HCT116 (cell line): Measurements from ENCODE around the gene MYLK3.

ENCODE experiments used
- CEBPB ChIP-seq: IDR thresholded peaks from 2 replicates; pipeline ENCODE4 v1.6.1; 2012; ENCODE audit warnings: low read depth
- EGR1 ChIP-seq: IDR thresholded peaks from 2 replicates; pipeline ENCODE4 v1.6.1; 2012; ENCODE audit warnings: low read depth
- JUND ChIP-seq: IDR thresholded peaks from 2 replicates; pipeline ENCODE4 v1.6.1; 2012
- POLR2A ChIP-seq: IDR thresholded peaks from 2 replicates; pipeline ENCODE4 v1.7.0; 2011; ENCODE audit warnings: borderline replicate concordance; ENCODE audit not compliant: insufficient read depth, insufficient read length; ENCODE audit errors: extremely low read depth
- POLR2AphosphoS5 ChIP-seq: IDR thresholded peaks from 2 replicates; pipeline ENCODE4 v1.6.1; 2011; ENCODE audit warnings: mild to moderate bottlenecking, low read depth, low read length, moderate library complexity
- SRF ChIP-seq: IDR thresholded peaks from 2 replicates; pipeline ENCODE4 v1.6.1; 2012; ENCODE audit warnings: low read depth
- YY1 ChIP-seq: IDR thresholded peaks from 2 replicates; pipeline ENCODE4 v1.6.1; 2011; ENCODE audit warnings: low read length, low read depth, moderate library complexity, mild to moderate bottlenecking; ENCODE audit not compliant: insufficient replicate concordance; ENCODE audit errors: extremely low read depth
- ZFX ChIP-seq: fragments of 450-650 bp; IDR thresholded peaks from 2 replicates; pipeline ENCODE4 v1.6.1; 2017
- ZNF274 ChIP-seq: fragments of 200-500 bp; sonication (Bioruptor generic); IDR thresholded peaks from 2 replicates; pipeline ENCODE4 v1.6.1; 2014; ENCODE audit warnings: mild to moderate bottlenecking, low read depth, low read length, inconsistent platforms
- TF ChIP-seq, protein P1 (sequence below), 3 experiments: fragments of 200-600 bp in 1 of 3; sonication (generic) in 1 of 3; IDR thresholded peaks in 2 of 3; conservative IDR thresholded peaks in 1 of 3; 2 replicates each; pipeline ENCODE4 v1.5.1; 2012 to 2017; ENCODE audit warnings: low read depth in 2 of 3, low read length in 2 of 3, antibody characterized with exemption in 1 of 3, borderline replicate concordance in 1 of 3, control low read depth in 1 of 3, mild to moderate bottlenecking in 1 of 3, mixed read lengths in 1 of 3, mixed run types in 1 of 3, moderate library complexity in 1 of 3; ENCODE audit not compliant: insufficient read depth in 1 of 3
- TF ChIP-seq, protein P2 (sequence below): IDR thresholded peaks from 2 replicates; pipeline ENCODE4 v1.6.1; 2012
- TF ChIP-seq, protein P3 (sequence below): IDR thresholded peaks from 2 replicates; pipeline ENCODE4 v1.6.1; 2011; ENCODE audit warnings: mild to moderate bottlenecking, low read length, moderate library complexity; ENCODE audit not compliant: insufficient replicate concordance; ENCODE audit errors: extremely low read depth

DNA sequence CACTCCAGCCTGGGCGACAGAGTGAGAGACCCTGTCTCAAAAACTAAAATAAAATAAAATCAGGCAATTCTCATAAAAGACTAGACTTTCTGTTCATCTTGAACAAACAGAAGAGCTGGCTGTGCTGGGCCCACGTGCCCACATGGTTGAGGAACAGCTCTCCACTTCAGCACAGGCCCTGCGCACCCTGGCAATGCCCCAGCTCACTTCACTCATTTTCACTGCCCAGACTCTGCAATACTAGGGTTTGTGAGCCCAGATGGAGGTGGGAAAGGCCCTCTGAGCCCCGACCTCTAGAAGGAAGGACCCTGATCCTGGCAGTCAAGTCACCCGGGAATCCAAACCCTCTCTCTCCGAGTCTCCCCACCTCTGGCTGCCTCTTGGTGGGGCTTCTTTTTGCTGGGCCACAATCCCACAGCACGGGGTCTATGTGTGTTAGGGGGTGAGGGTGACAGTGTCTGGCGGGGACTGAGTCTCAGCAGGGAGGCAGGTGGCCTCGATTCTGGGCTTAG lies 14.8 kb downstream of the MYLK3 start:
- TF ChIP-seq, protein P1, sequence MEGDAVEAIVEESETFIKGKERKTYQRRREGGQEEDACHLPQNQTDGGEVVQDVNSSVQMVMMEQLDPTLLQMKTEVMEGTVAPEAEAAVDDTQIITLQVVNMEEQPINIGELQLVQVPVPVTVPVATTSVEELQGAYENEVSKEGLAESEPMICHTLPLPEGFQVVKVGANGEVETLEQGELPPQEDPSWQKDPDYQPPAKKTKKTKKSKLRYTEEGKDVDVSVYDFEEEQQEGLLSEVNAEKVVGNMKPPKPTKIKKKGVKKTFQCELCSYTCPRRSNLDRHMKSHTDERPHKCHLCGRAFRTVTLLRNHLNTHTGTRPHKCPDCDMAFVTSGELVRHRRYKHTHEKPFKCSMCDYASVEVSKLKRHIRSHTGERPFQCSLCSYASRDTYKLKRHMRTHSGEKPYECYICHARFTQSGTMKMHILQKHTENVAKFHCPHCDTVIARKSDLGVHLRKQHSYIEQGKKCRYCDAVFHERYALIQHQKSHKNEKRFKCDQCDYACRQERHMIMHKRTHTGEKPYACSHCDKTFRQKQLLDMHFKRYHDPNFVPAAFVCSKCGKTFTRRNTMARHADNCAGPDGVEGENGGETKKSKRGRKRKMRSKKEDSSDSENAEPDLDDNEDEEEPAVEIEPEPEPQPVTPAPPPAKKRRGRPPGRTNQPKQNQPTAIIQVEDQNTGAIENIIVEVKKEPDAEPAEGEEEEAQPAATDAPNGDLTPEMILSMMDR (IDR thresholded peaks at IDR 0.05 in 2 of 3, conservative IDR thresholded peaks at IDR 0.05 in 1 of 3; ENCODE audit: borderline replicate concordance in 1 of 3, insufficient read depth in 1 of 3, low read depth in 2 of 3, low read length in 2 of 3), result no peak
- TF ChIP-seq POLR2AphosphoS5, result no peak
- no peak for TF ChIP-seq EGR1
- TF ChIP-seq, protein P2, sequence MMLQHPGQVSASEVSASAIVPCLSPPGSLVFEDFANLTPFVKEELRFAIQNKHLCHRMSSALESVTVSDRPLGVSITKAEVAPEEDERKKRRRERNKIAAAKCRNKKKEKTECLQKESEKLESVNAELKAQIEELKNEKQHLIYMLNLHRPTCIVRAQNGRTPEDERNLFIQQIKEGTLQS, result no peak
- TF ChIP-seq JUND, result no peak
- TF ChIP-seq CEBPB, result no peak
- no peak for TF ChIP-seq YY1
- no peak for TF ChIP-seq ZNF274
- TF ChIP-seq, protein P3, sequence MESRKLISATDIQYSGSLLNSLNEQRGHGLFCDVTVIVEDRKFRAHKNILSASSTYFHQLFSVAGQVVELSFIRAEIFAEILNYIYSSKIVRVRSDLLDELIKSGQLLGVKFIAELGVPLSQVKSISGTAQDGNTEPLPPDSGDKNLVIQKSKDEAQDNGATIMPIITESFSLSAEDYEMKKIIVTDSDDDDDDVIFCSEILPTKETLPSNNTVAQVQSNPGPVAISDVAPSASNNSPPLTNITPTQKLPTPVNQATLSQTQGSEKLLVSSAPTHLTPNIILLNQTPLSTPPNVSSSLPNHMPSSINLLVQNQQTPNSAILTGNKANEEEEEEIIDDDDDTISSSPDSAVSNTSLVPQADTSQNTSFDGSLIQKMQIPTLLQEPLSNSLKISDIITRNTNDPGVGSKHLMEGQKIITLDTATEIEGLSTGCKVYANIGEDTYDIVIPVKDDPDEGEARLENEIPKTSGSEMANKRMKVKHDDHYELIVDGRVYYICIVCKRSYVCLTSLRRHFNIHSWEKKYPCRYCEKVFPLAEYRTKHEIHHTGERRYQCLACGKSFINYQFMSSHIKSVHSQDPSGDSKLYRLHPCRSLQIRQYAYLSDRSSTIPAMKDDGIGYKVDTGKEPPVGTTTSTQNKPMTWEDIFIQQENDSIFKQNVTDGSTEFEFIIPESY, result no peak
- TF ChIP-seq POLR2A, result no peak
- TF ChIP-seq SRF, result no peak
- no peak for TF ChIP-seq ZFX
